ENCODE measurements around the gene GALNT7. TPM values are rescaled to one million over a fixed set of nuclear protein-coding genes. Genes with fewer than 3 reads are reported as not detected.

Gene GALNT7
- total RNA-seq, 4 donors from 2014 or later = 31.4 to 124 (median 105) TPM

- TF ChIP-seq EP300 (IDR thresholded peaks at IDR 0.05; ENCODE audit: low read depth) (no peak), POLR2AphosphoS5 (IDR thresholded peaks at IDR 0.05) (peak in 2 of 3 donors; percentile 67 to 77), POLR2A (IDR thresholded peaks at IDR 0.05) (peak; percentile 66)
- DNase-seq = peak; percentile 57
- Histone ChIP-seq H3K27ac (peak overlapping the region; percentile 96 to 98 (median 98)), H3K27me3 (no peaks in the 10 kb centered on the region), H3K36me3 (no peaks in the 10 kb centered on the region), H3K4me3 (peak overlapping the region; percentile 89 to 98 (median 92)), H3K4me1 (peaks cover 8 to 26% (median 21%) of the 10 kb centered on the region in 4 donors), H3K9me3 (no peaks in the 10 kb centered on the region)
- in situ Hi-C loops (cut with MboI; ENCODE audit: low pct_ligation_motif_present in 1 of 4, low pct_unique_long_range_greater_than_20kb in 1 of 4, low sequenced_read_pairs in 3 of 4) = loop anchor here in 2 of 4 donors (10.0 to 25.0 kb wide), 3 partner anchors 67 to 244 kb away; no protein-coding TSS in a partner anchor
- WGBS, 2 donors (ENCODE audit: low coverage in 1 of 2) = 8 to 20% methylated on average over 4 to 19 of the region's 19 CpGs
- intact Hi-C loops (cut with DNase I; ENCODE audit: low total_unique reads) = no loop called here
Measured at GRCh38 chr4:173167758-173168395, 734 bp upstream of the GALNT7 start.

GRCh38 chr4:173169178-173169427 lies 492 bp downstream of the GALNT7 start:
- in situ Hi-C loops (cut with MboI; ENCODE audit: low pct_ligation_motif_present in 1 of 4, low pct_unique_long_range_greater_than_20kb in 1 of 4, low sequenced_read_pairs in 3 of 4) (loop anchor here in 2 of 4 donors (10.0 to 25.0 kb wide), 3 partner anchors 66 to 243 kb away; no protein-coding TSS in a partner anchor), intact Hi-C loops (cut with DNase I; ENCODE audit: low total_unique reads) (no loop called here)
- H3K36me3 ChIP-seq = no peaks in the 10 kb centered on the region
- peak overlapping the region; percentile 96 to 98 (median 98) for H3K27ac ChIP-seq
- DNase-seq = no peak
- H3K9me3 ChIP-seq = no peaks in the 10 kb centered on the region
- H3K4me3 ChIP-seq = peak overlapping the region; percentile 54 to 98 (median 92)
- no peaks in the 10 kb centered on the region for H3K27me3 ChIP-seq
- 0% methylated on average over 14 of the region's 41 CpGs; no CpG with 5 or more reads in 1 of the 2 donors for whole genome bisulfite sequencing, 2 donors (ENCODE audit: low coverage in 1 of 2)
- TF ChIP-seq POLR2A (IDR thresholded peaks at IDR 0.05) (no peak), EP300 (IDR thresholded peaks at IDR 0.05; ENCODE audit: low read depth) (no peak)
- peaks cover 8 to 27% (median 21%) of the 10 kb centered on the region in 4 donors for H3K4me1 ChIP-seq

- Histone ChIP-seq H3K4me1 (peaks cover 8 to 30% (median 23%) of the 10 kb centered on the region in 4 donors), H3K9me3 (no peaks in the 10 kb centered on the region), H3K4me3 (peak overlapping the region; percentile 54 to 98 (median 92)), H3K27me3 (no peaks in the 10 kb centered on the region), H3K36me3 (no peaks in the 10 kb centered on the region), H3K27ac (peak overlapping the region; percentile 96 to 98 (median 98))
- in situ Hi-C loops (cut with MboI; ENCODE audit: low pct_ligation_motif_present in 1 of 4, low pct_unique_long_range_greater_than_20kb in 1 of 4, low sequenced_read_pairs in 3 of 4) = loop anchor here in 2 of 4 donors (10.0 to 25.0 kb wide), 3 partner anchors 65 to 243 kb away; no protein-coding TSS in a partner anchor
- peak; percentile 62 for DNase-seq
- intact Hi-C loops (cut with DNase I; ENCODE audit: low total_unique reads) = loop anchor here (10.0 kb wide), 1 partner anchor 145 kb away; no protein-coding TSS in a partner anchor
- 1% methylated on average over 59 of the region's 92 CpGs; no CpG with 5 or more reads in 1 of the 2 donors for WGBS, 2 donors (ENCODE audit: low coverage in 1 of 2)
- TF ChIP-seq POLR2AphosphoS5 (IDR thresholded peaks at IDR 0.05) (peak in 1 of 3 donors; percentile 31), EP300 (IDR thresholded peaks at IDR 0.05; ENCODE audit: low read depth) (no peak)
Measured at GRCh38 chr4:173169428-173170181, 994 bp downstream of the GALNT7 start.

- Histone ChIP-seq H3K27ac (peak overlapping the region; percentile 96 to 98 (median 98)), H3K4me3 (peak overlapping the region; percentile 54 to 98 (median 92)), H3K4me1 (peaks cover 8 to 30% (median 24%) of the 10 kb centered on the region in 4 donors), H3K9me3 (no peaks in the 10 kb centered on the region), H3K27me3 (no peaks in the 10 kb centered on the region), H3K36me3 (no peaks in the 10 kb centered on the region)
- in situ Hi-C loops (cut with MboI; ENCODE audit: low pct_ligation_motif_present in 1 of 4, low pct_unique_long_range_greater_than_20kb in 1 of 4, low sequenced_read_pairs in 3 of 4) = loop anchor here in 2 of 4 donors (25.0 kb wide), 2 partner anchors 133 to 242 kb away; no protein-coding TSS in a partner anchor
- DNase-seq = no peak
- intact Hi-C loops (cut with DNase I; ENCODE audit: low total_unique reads) = loop anchor here (10.0 kb wide), 1 partner anchor 145 kb away; no protein-coding TSS in a partner anchor
- TF ChIP-seq POLR2AphosphoS5 (IDR thresholded peaks at IDR 0.05) = no peak
- no peak for TF ChIP-seq POLR2A (IDR thresholded peaks at IDR 0.05)
- TF ChIP-seq EP300 (IDR thresholded peaks at IDR 0.05; ENCODE audit: low read depth) = no peak
- TF ChIP-seq CTCF (IDR thresholded peaks at IDR 0.05) = no peak
- 6 to 9% methylated on average over 3 to 13 of the region's 13 CpGs for WGBS, 2 donors (ENCODE audit: low coverage in 1 of 2)
Measured at GRCh38 chr4:173170182-173170778, 1.7 kb downstream of the GALNT7 start.

GRCh38 chr4:173171098-173171497 lies 2.5 kb downstream of the GALNT7 start:
- WGBS, 2 donors (ENCODE audit: low coverage in 1 of 2) = 8 to 32% methylated on average over 2 of the region's 2 CpGs
- in situ Hi-C loops (cut with MboI; ENCODE audit: low pct_ligation_motif_present in 1 of 4, low pct_unique_long_range_greater_than_20kb in 1 of 4, low sequenced_read_pairs in 3 of 4) = loop anchor here in 2 of 4 donors (25.0 kb wide), 2 partner anchors 134 to 241 kb away; no protein-coding TSS in a partner anchor
- no peak overlapping the region for H3K27ac ChIP-seq
- H3K27me3 ChIP-seq = no peaks in the 10 kb centered on the region
- DNase-seq = no peak
- intact Hi-C loops (cut with DNase I; ENCODE audit: low total_unique reads) = loop anchor here (10.0 kb wide), 1 partner anchor 146 kb away; no protein-coding TSS in a partner anchor
- H3K4me1 ChIP-seq = peaks cover 8 to 30% (median 24%) of the 10 kb centered on the region in 4 donors
- H3K9me3 ChIP-seq = no peaks in the 10 kb centered on the region
- no peak for TF ChIP-seq EP300 (IDR thresholded peaks at IDR 0.05; ENCODE audit: low read depth)
- TF ChIP-seq CTCF (IDR thresholded peaks at IDR 0.05) = peak in 4 of 5 experiments; percentile 30 to 36 (median 33)
- no peak for TF ChIP-seq POLR2A (IDR thresholded peaks at IDR 0.05)
- TF ChIP-seq POLR2AphosphoS5 (IDR thresholded peaks at IDR 0.05) = no peak
- H3K36me3 ChIP-seq = no peaks in the 10 kb centered on the region
- peak overlapping the region in 1 of 4 donors; percentile 94 for H3K4me3 ChIP-seq
